Left lung (tissue), 10 donors: ENCODE measurements around the gene CNOT6. TPM values are rescaled to one million over a fixed set of nuclear protein-coding genes. Genes with fewer than 3 reads are reported as not detected.

ENCODE experiments used
- ATAC-seq: fragments of 200-7000 bp; cut with Tn5 transposase; one replicate; pipeline ENCODE4 v1.9.1; 2020; ENCODE audit warnings: moderate library complexity
- DNase-seq, 4 donors: peaks; one replicate each; pipeline ENCODE4 v3.0.0-alpha.2; 2013 to 2020
- H3K27ac ChIP-seq, 2 donors: fragments of 200-600 bp; sonication (generic) in 1 of 2; one replicate each; pipeline versions ENCODE4 v1.5.0 to v1.8.0; 2020 to 2021
- H3K27me3 ChIP-seq, 2 donors: fragments of 200-600 bp; sonication (generic) in 1 of 2; one replicate each; pipeline versions ENCODE4 v1.5.0 to v1.8.0; 2020 to 2021
- H3K36me3 ChIP-seq, 2 donors: fragments of 200-600 bp; sonication (generic) in 1 of 2; one replicate each; pipeline versions ENCODE4 v1.5.0 to v1.8.0; 2020 to 2021
- H3K4me1 ChIP-seq, 2 donors: fragments of 200-600 bp; one replicate each; pipeline ENCODE4 v1.8.0; 2021
- H3K4me3 ChIP-seq, 2 donors: fragments of 200-600 bp; sonication (generic) in 1 of 2; one replicate each; pipeline versions ENCODE4 v1.5.0 to v1.8.0; 2020 to 2021; ENCODE audit warnings: mild to moderate bottlenecking in 1 of 2
- H3K9me3 ChIP-seq, 2 donors: fragments of 200-600 bp; sonication (generic) in 1 of 2; one replicate each; pipeline versions ENCODE4 v1.5.0 to v1.8.0; 2020 to 2021
- CTCF ChIP-seq, 2 donors: fragments of 200-600 bp; sonication (generic) in 1 of 2; IDR thresholded peaks; one replicate each; pipeline versions ENCODE4 v1.5.0 to v1.8.0; 2021; ENCODE audit warnings: antibody characterized with exemption in 2 of 2
- intact Hi-C, 2 donors: fragments of 100-400 bp; cut with DNase I; formaldehyde crosslinking; loops; one replicate each; pipeline versions ENCODE4 v1.11.2 to v1.14.2; 2022
- polyA plus RNA-seq, 6 donors: library from polyadenylated mRNA; unstranded; fragments of 120-200 nt; gene quantifications; one replicate each; pipeline ENCODE4 v1.2.1, GENCODE V29; 2013; ENCODE audit not compliant: insufficient read length in 6 of 6
- total RNA-seq, 2 donors: library from RNA; stranded (reverse); fragmentation: NEBNext Ultra II Directional; extraction: Animal tissue kit (Norgen Biotek cat#: 25700); gene quantifications; one replicate each; pipeline ENCODE4 v1.2.1, GENCODE V29; 2021
- donor health status: DM: no; HTN: yes; CAD: no.
- donor health status: DM: no; HTN: no; CAD: no.

The CNOT6 gene
- total and polyA plus RNA-seq, 8 donors = 29.1 to 58.3 (median 50.0) TPM

- TF ChIP-seq CTCF (IDR thresholded peaks at IDR 0.05) = no peak
- intact Hi-C loops = no loop called here
- ATAC-seq (no peak), DNase-seq (peak in 1 of 4 donors; percentile 41)
- Histone ChIP-seq H3K9me3 (no peaks in the 10 kb centered on the region), H3K4me1 (peaks cover 0 to 3% of the 10 kb centered on the region in 2 donors), H3K4me3 (no peak overlapping the region), H3K36me3 (no peaks in the 10 kb centered on the region), H3K27ac (no peak overlapping the region), H3K27me3 (no peaks in the 10 kb centered on the region)
These were observed 104.8 kb downstream of the CNOT6 start for GRCh38 chr5:180598797-180599589.

DNA sequence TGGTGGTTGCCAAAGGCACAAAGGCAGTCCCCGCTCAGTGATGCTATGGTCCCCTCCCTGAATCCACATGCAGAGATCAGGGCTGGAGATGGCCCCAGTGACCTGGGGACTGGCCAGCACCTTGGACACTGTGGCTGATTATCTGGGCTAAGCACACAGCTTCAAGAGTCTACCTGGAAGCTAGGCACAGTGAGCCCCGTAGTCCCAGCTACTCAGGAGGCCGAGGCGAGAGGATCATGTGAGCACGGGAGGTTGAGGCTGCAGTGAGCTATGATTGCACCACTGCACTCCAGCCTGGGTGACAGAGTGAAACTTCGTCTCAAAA, 105.4 kb downstream of the CNOT6 start:
- DNase-seq (peak in 1 of 4 donors; percentile 23), ATAC-seq (no peak)
- intact Hi-C loops = no loop called here
- TF ChIP-seq CTCF (IDR thresholded peaks at IDR 0.05) = no peak
- H3K27me3 ChIP-seq = no peaks in the 10 kb centered on the region
- no peak overlapping the region for H3K4me3 ChIP-seq
- no peaks in the 10 kb centered on the region for H3K9me3 ChIP-seq
- no peak overlapping the region for H3K27ac ChIP-seq
- peaks cover 0 to 3% of the 10 kb centered on the region in 2 donors for H3K4me1 ChIP-seq
- H3K36me3 ChIP-seq = no peaks in the 10 kb centered on the region

- Histone ChIP-seq H3K36me3 (no peaks in the 10 kb centered on the region), H3K27ac (no peak overlapping the region), H3K9me3 (no peaks in the 10 kb centered on the region), H3K4me3 (no peak overlapping the region), H3K4me1 (peaks cover 0 to 3% of the 10 kb centered on the region in 2 donors), H3K27me3 (no peaks in the 10 kb centered on the region)
- intact Hi-C loops = no loop called here
- no peak for TF ChIP-seq CTCF (IDR thresholded peaks at IDR 0.05)
- DNase-seq = no peak
- no peak for ATAC-seq
These were observed 105.9 kb downstream of the CNOT6 start for GRCh38 chr5:180599981-180600553.

DNA sequence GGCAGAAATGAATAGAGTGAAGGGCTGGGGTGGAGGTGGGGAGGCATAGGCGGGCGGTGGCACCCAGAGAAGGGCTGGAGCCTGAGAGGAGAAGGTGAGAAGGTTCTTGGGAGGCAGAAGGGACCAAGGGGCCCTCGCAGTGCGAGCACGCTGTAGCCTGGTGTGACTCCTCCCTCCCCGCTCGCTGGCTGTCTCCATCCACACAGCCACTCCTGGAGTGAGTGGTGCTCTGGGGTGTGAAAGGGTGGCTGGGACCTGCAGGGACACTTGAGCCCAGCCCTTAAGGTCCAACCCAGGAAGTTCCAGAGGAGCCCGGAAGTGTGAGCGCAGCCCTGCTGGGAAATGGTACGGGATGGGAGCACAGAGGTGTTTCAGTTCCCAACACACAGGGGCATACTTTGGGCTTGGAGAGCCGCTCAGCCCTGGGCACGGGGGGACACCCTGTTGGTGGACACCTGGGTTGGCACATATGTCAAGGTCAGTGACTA, 106.4 kb downstream of the CNOT6 start:
- H3K36me3 ChIP-seq = no peaks in the 10 kb centered on the region
- ATAC-seq = peak; percentile 85
- H3K9me3 ChIP-seq = no peaks in the 10 kb centered on the region
- intact Hi-C loops = no loop called here
- no peak for TF ChIP-seq CTCF (IDR thresholded peaks at IDR 0.05)
- no peak overlapping the region for H3K27ac ChIP-seq
- no peak overlapping the region for H3K4me3 ChIP-seq
- peaks cover 0 to 3% of the 10 kb centered on the region in 2 donors for H3K4me1 ChIP-seq
- H3K27me3 ChIP-seq = no peaks in the 10 kb centered on the region
- DNase-seq = peak in 2 of 4 donors; percentile 56 to 70
